GM12878 (cell line): ENCODE data around the gene GEMIN5.

ENCODE experiments used
- ASH2L ChIP-seq: fragments of 300-600, 200-600 bp; sonication (generic); IDR thresholded peaks from 2 replicates; pipeline ENCODE4 v1.6.1; 2017; ENCODE audit warnings: low read depth, mild to moderate bottlenecking, borderline replicate concordance
- GABPA ChIP-seq: IDR thresholded peaks from 2 replicates; pipeline ENCODE4 v1.6.1; 2014; ENCODE audit warnings: antibody characterized with exemption, low read depth, mild to moderate bottlenecking, inconsistent platforms
- GATAD2B ChIP-seq: fragments of 450-650 bp; conservative IDR thresholded peaks from 2 replicates; pipeline ENCODE4 v1.6.1; 2017; ENCODE audit warnings: low read depth, mild to moderate bottlenecking, moderate library complexity
- KDM1A ChIP-seq: fragments of 200-600 bp; sonication (generic); IDR thresholded peaks from 2 replicates; pipeline ENCODE4 v1.6.1; 2016; ENCODE audit warnings: borderline replicate concordance
- POLR2A ChIP-seq: IDR thresholded peaks from 2 replicates; pipeline ENCODE4 v1.6.1; 2011; ENCODE audit warnings: low read depth, mild to moderate bottlenecking, low read length
- POLR2AphosphoS5 ChIP-seq: IDR thresholded peaks from 2 replicates; pipeline ENCODE4 v1.6.1; 2011; ENCODE audit warnings: mild to moderate bottlenecking, low read length, inconsistent platforms
- TF ChIP-seq, protein P1 (sequence below), 3 experiments: IDR thresholded peaks in 2 of 3; conservative IDR thresholded peaks in 1 of 3; 2 replicates each; pipeline ENCODE4 v1.5.1; 2011; ENCODE audit warnings: low read depth in 3 of 3, low read length in 3 of 3, mild to moderate bottlenecking in 3 of 3, control low read depth in 2 of 3, moderate library complexity in 2 of 3, inconsistent platforms in 1 of 3, mixed read lengths in 1 of 3; ENCODE audit not compliant: control insufficient read depth in 2 of 3, insufficient read depth in 1 of 3; ENCODE audit errors: extremely low read depth in 1 of 3

DNA sequence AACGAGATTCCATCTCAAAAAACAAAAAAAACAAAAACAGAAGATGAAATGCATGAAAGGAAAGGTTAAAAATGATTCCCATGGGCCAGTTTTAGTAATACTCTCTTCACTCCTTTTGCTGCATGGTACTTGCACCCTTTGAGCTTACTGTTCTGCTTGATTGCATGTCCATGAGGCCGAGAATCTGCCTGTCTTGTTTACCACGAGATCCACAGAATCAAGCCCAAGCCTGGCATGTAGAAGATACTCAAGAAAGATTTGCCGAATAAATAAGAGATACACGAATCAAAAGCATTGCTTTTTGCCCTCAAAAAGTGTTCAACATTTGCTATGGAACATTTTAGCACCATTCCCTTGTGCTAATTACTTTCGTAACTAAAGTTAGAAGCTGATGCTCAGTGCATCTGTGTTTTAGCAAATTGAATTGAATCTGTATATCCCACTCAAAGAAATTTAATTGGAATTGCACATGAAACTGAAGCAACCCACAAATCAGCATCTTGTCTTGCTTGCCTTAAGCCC is 88.7 kb downstream of the GEMIN5 start:
- TF ChIP-seq POLR2AphosphoS5, result no peak
- TF ChIP-seq ASH2L, result no peak
- TF ChIP-seq, protein P1, sequence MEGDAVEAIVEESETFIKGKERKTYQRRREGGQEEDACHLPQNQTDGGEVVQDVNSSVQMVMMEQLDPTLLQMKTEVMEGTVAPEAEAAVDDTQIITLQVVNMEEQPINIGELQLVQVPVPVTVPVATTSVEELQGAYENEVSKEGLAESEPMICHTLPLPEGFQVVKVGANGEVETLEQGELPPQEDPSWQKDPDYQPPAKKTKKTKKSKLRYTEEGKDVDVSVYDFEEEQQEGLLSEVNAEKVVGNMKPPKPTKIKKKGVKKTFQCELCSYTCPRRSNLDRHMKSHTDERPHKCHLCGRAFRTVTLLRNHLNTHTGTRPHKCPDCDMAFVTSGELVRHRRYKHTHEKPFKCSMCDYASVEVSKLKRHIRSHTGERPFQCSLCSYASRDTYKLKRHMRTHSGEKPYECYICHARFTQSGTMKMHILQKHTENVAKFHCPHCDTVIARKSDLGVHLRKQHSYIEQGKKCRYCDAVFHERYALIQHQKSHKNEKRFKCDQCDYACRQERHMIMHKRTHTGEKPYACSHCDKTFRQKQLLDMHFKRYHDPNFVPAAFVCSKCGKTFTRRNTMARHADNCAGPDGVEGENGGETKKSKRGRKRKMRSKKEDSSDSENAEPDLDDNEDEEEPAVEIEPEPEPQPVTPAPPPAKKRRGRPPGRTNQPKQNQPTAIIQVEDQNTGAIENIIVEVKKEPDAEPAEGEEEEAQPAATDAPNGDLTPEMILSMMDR (IDR thresholded peaks at IDR 0.05 in 2 of 3, conservative IDR thresholded peaks at IDR 0.05 in 1 of 3; ENCODE audit: control insufficient read depth in 2 of 3, extremely low read depth in 1 of 3, insufficient read depth in 1 of 3, low read depth in 3 of 3, low read length in 3 of 3), result no peak
- TF ChIP-seq GATAD2B, result no peak
- TF ChIP-seq POLR2A, result no peak
- TF ChIP-seq GABPA, result no peak
- no peak for TF ChIP-seq KDM1A
